Stimulated activated CD4-positive, alpha-beta T cell treated with anti-CD3 and anti-CD28 coated beads, Interleukin-12 subunit alpha, Interleukin-12 subunit beta, amount 100 ng/mL, for 24 hours (primary cell): ENCODE data around the gene CDS2.

Experiments
- DNase-seq, 2 experiments: peaks; one replicate each; pipeline ENCODE4 v3.0.0-alpha.2; 2020; ENCODE audit warnings: low read depth in 2 of 2

Gene CDS2

DNA sequence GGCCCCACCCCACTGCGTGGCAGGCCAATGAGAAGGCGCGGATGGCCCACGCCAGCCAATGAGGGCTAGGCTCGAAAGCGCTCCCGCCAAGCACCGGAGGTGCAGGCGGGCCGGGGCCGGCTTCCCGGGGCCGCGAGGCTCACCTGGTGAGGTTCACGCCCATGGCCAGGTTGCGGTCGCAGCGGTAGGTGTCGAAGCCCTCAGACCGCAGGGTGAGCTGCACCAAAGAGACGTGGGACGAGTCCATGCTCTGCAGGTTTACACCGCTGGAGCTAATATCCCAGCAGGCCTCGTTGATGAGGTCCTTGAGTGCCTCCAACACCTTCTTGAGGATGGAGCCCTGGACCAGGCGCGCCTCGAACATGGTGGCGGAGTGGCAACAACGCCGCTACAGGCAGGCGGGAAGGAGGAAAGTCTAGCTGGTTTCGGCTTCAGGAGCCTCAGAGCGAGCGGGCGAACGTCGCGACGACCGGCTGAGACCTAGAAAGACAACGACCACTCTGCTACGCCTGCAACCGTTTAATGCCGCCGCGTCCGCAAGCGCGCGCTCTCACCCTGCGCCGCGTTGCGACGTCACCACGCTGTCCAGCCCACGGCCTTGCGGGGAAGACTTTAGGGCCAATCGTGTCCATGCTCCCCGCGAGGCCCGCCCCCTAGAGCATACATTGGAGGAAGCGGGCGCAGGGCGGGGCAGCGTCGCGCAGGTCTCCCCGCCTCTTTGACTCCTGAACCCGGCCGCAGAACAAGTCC is 7.2 kb upstream of the CDS2 start, which contains the start of gene PCNA:
TSS of gene PCNA (minus strand) at position 524 of the 750 bp plus-strand sequence. CDS start at position 364, 160 bp downstream.
- peak; percentile 94 to 96 for DNase-seq

DNA sequence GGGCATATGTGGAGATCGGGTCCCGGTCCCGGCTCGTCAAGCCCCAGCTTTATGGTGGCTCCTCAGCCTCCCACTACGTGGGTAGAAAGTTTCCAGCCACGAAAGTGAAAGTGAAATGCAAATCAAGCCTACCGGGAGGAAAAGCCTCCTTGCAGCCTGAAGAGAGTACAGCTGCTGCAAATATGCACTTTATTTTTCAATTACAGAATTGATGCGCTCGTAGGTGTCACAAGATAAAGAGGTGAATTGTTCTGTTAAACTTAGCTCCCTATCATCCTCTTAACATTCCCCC is 6.7 kb upstream of the CDS2 start:
- no peak for DNase-seq

DNA sequence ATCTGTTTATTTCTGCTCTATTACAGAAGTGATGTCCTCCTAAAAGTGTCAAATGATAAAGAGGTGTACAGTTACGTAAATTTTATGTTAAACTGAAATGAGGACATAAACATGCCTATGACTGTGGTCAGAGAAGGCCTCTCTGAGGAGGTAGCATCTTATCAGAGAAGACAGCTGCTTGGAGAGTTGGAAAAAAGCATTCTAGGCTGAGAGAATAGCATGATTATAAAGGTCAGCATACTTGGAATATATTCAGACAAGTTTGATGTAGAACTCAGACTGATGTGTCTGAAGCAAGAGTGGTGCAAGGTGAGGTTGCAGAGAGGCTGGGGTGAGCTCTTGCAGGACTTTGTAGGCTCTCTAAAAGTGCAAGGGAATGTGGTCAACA is 3.9 kb upstream of the CDS2 start:
- no peak for DNase-seq

DNA sequence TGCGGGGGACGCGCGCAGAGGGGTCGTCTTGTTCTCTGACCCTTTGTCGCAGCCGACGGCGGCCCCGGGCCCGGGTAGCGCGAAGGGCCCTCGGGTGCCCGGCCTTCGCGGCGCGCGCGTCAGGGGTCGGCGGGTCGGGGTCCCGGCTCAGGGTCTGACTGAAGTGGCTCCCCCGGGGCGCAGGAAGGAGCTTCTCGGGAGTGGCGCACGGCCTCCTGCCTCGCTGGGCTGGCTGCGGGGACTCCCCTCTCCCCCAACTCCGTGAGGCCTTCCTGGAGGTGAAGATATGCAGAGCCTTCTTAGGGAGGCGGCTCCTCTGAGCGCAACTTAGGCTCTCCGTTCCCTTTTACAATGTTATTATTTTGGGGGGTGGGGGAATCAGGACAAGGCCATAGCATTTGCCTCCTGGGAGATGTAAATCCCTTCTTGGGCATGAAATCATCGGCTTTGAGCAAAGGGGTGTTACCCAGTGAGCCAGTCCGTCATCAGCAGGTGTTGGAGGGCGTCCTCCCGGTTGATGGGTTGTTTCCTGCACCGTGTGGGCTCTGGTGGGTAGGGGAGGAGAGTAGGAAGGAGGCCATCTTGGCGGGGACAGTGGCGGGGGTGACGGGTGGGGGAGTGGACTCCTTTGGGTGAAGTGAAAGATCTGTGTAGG is 523 bp downstream of the CDS2 start:
- DNase-seq: peak; percentile 24 to 58

DNA sequence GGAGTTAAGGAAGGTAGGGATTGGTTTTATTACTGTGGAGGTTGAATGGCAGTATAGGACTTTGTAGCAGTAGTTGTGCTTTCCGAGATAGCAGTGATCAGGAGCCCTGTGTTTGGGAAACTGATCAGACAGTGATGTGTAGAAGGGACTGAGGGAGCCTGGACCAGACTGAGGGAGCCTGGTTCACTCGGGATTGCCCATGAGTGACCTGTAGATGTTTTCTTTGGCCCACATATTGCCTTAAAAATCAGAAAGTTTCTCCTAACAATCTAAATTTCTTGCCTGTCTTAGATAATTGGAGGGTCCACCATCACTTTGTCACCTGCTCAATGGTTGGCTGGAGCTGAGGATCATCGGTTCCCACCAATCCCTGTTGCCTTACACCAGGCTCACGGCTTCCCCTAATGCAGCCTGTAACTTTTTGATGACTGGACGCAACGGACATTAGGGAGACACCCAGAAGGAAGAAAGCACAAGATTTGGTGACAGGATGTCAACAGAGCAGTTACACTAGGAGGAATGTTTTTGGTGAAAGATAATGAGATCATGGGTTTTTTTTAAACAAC is 1.1 kb downstream of the CDS2 start:
- DNase-seq: no peak

DNA sequence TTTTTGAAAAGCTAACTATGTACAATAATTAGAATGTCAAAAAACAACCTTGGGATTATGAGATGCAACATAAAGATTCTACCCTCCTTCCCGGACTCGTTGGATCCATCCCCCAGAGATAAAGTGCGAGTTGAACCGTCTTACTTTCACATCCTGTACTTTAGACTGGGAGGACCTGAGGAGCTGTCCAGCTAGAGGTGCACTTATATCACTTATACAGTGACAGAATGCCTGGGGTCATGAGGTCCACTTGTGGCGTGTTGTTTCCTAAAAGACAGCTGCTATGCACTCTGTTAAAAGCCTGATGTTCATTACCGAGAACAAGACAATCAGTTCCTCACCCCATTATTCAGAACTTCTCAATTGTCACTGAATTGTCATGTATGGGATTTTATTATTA is 2.1 kb downstream of the CDS2 start:
- DNase-seq: no peak

DNA sequence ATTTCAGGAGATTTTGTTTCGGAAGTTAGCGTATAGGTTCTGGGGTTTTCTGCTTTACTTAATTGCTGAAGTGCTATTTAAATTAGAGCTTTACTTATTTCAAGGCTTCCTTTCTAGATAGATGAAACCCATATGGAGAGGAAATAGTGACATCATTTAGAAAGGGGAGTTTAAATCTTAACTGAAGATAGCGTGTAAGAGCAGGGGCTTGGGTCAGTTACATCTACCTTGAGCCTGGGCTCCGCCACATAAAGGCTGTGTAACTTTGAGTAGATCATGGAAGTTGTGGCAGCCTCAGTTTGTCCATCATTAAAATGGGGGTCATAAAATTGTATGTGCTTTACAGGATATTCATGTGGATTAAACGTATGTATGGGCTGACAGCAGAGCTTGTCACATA is 4.7 kb downstream of the CDS2 start:
- DNase-seq: no peak

DNA sequence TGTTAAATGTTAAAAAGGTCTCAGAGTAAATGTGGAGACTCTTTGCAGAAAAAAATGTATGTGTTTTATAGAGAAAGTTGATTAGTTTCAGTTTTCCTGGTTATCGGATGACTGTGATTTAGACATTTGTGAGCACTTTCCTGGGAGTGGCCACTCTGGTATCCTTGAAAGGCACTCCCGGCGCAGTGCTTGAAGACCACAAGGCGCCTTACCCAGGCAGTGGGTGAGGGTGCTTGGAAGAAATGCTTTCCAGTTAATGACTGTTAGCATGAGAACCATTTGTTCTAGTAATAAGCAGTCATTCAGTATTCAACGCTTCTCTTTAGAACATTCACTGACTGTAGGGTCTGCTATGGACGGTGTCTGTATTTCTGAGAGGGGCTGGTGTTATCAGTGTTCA is 7.2 kb downstream of the CDS2 start:
- DNase-seq: no peak

DNA sequence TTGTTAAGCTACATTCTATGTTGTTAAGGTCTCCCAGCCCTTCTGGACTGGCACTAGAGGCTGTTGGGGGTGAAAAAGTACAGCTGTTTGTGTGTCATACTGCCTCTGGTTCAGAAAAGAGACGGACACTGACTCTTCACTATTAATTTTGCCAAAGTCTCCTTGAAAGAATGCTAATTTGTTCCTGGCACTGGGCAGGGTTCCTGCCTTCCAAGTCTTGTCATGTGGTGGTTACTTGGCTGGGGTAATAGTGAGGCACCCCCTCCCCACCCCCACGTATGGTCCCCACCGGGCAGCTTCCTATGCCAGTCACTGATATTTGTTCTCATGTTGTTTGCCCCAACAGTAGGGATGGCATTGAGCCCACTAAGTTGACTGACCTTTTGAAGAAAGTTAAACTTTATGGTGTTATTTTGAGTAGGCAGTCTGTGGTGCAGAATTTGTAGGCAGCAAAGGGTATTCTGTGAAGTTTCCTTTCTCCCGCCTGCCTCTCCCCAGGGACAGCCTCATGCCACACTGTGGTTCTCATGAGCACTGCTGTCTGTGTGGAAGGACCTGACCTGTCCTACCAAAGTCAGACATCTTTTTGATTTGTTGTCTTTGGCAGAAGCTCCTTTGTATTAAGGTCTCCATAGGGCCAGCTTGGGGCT is 8.7 kb downstream of the CDS2 start:
- no peak for DNase-seq

DNA sequence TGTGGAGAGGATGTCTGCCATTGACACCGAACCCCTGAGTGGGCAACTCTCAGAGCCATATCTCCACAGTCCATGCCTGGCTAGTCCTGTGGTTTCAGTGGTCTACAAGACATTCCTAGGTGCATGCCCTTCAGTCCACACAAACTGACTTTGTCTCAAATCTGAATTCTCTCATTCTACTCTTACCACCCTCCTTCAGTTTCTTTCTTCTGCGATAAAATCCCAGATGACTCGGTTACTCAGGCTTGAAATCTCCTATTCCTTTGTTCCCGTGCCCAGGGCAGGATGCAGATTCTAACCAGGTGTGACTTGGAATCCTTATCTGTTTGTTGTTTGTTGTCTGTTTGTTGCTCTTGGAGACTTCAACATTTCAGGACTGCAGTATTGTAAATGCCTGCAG is 9.3 kb downstream of the CDS2 start:
- DNase-seq: no peak

DNA sequence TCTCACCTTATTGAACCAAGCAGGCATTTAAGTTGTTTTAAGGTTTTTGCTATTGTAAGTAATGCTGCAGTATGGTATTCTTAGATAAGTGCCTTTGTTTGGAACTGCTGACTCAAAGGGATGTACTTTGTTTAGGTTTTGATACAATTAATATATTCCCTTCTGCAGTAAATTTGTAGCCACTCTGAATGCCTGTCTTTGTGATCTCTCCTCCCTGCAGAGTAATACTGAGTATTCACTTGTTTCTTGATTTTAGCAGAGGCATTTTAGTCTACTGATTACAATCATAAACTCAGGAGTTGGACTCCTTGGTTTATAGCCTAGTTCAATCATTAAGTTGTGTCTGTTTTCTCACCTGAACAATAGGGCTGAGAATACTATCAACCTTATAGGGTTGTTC is 13.4 kb downstream of the CDS2 start:
- DNase-seq: no peak

DNA sequence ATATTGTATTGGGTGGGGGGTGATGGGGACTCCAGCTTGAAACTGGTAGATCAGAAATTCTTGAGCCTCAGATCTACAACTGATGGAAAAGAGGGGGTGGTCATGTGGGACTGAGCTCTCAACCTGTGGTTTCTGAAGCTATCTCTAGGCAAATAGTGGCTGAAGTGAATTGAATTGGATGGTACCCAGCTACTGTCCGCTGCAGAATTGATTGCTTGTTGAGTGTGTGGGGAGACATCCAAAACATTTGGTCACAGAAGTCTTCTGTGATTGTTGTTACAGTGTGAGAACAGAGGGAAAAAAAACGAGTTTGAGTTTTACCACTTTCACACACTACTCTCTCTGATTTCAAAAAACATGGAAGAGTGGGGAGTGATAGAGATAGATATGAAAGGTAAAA is 14.8 kb downstream of the CDS2 start:
- no peak for DNase-seq

DNA sequence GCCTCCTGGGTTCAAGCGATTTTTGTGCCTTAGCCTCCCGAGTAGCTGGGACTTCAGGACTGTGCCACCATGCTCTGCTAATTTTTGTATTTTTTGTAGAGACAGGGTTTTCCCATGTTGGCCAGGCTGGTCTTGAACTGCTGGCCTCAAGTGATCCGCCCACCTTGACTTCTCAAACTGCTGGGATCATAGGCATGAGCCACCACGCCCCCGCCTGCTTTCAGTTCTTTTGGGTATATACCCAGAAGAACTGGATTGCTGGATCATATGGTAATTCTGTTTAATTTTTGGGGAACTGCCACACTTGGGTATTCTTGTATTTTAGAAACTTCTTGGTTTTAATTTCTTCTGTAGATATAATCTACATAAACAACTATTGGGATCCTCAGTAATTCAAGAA is 17.0 kb downstream of the CDS2 start:
- no peak for DNase-seq

DNA sequence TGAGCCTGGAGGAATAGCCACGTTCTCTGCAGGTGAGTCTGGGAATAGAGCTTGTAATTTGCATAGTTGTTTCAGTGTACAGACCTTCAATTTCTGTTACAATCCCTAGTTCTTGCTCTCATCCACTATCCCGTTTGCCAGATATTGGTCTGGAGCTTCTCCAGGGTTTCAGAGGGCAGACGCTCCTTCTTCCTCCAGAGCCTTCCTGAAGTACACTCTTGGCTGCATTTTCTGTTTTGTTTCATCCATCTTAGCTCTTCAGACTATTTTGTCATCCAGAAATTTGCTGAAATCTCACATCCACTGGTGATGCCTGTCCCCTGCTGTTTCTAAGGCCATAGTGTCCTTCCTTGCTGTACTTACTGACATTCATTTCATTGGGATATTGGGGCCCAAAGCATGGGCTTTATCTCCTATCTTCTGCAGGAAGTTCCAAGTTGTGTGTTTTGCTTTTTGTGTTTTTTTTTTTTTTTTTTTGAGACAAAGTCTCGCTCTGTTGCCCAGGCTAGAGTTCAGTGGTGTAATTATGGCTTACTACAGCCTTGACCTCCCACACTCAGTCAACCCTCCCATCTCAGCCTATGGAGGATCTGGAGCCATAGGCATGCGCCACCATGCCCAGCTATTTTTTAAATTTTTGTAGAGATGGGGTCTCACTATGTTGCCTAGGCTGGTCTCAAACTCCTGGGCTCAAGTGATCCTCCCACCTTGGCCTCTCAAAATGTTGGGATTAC is 18.7 kb downstream of the CDS2 start:
- DNase-seq: no peak

DNA sequence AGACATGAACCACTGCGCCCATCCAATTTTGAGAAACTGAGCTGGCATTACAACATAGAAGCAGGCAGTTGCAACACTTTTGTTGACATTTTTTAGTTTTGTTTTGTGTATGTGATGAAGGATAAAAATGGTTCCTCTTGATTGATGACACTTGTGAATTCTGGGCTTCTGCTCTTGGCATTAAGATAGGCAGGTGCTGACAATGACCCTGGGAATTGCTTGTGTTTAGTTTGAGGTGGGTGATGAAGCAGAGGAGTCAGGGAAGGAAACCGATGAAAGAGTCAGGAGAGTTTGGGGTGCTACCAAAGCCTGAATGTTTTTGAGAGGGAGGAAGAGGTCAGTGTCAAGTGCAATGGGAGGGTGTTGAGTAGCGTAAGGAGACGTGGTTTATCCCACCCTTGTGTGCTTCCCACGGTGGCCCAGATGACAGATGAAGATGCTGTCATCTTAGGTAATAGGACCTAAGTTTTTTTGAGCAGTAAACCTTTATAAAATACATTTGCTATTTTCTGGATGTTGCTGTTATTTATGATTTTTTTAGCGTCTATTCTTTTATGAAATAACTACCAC is 19.4 kb downstream of the CDS2 start:
- DNase-seq: no peak

DNA sequence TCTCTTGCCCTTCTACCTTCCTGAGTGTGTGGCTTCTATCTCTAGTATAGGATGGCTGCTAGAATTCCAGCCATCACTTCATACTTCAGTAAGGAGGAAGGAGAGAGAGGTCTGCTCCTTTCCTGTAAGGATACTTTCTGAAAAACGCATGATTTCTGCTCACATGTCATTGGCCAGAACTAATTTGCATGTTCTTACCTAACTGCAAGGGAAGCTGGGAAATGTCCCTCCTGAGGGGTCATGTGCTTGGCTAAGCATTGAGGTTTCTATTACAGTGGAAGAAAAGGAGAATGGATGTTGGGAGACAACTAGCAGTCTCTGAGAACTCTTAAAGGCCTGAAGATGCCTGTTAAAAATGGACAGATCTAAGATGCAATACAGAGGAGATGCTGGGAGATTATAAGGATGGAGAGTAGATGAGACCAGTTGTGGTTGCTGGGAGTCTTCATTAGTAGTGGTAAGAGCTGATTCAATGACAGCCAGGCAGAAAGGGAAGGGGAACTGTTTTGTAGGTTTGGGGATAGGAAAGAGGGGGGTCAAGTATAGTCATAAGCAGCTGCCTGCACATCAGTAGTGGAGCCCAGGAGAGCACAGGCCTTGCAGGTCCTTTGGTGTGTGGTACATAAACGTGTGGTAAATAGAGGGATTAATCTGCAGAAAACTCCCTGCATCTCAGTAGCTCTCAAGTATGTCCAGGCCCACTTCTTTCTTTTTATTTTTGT is 20.2 kb downstream of the CDS2 start:
- no peak for DNase-seq

DNA sequence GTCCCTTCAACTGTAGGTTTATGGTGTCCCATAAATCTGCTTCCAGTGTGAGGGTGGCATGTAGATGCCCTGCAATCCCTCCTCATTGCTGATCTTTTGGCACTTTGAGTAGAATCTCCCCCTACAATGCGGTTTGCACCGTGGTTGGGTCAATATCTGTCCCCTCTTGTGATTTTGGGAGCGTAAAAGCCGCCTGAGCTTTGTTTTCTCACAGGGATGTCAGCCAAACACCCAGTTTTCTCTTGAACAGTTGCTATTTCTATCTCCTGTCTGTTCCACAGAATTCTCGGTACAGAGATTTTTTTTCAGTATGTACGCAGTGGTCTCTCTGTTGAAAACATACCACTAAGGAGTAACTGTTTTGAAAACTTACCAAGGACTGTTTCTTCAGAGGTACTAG is 21.8 kb downstream of the CDS2 start:
- no peak for DNase-seq

DNA sequence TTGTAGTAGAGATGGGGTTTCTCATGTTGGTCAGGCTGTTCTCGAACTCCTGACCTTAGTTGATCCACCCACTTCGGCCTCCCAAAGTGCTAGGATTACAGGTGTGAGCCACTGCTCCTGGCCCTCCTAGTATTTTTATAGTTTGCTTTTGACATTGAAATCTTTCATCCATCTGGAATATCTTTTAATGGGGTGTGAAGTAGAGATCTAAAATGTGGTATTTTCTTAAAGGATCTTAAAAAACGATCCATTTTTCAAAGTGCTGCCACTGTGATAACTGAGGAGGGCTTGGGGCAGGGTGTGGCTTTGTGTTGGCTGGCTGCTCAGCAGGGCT is 23.1 kb downstream of the CDS2 start:
- DNase-seq: no peak

DNA sequence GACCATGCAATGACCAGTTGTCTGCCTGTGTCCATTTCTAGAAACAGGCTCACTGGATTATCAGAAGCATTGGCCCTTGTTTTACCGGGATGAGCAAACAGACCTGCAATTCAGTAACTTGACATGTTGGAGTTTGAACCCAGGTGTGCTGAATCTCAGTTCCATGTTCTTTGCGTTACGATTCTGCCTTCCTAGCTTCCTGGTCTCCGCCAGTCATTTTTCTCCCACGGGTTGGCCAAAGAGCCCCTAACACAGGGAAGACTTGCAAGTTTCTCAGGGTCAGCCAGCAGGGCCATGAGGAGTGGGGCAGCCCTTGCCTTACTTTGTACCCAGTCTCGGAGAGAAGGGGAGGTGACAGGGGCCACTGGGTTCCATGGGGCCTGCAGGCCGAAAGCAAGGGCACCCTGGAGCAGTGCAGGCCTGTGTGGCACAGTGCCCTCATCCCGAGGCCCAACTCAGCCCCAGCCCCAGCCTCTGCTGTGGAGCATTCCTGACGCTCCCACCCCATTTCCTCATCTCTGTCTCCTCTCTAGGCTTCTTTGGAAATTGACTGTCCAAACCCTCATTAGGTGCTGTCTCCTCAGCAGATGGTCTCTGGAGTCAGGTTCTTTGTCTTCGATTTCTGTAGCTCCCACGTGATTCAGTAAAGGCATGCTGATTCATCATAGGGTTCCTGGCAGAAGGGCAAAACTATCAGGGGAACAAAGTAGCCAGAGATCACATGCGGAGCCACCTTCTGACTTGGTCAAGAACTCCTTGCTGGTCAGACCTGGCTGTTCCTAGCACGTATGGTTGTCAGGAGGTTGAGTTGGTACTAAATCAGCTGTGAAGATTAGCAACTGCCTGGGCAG is 23.6 kb downstream of the CDS2 start:
- no peak for DNase-seq

DNA sequence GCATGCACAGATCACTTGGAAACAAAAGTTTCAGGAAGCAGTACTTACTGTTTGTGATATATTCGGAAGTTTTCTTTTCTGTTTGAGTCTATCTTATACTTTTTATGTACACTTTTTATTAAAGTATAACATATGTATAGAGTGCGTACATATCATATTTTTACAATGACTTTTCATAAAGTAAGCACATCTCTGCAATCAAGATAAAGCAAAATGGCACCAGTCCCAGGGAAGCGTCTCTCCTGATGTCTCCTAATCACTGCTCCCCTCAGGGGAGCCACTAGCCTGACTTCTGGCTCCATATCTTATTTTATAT is 26.3 kb downstream of the CDS2 start:
- DNase-seq: no peak
